Embryonic facial prominence (tissue), 1 donor: Measurements from ENCODE around the gene PIGU.
"Not testable (repeated sequence)": the region's sequence is repeated elsewhere in the genome, so short reads cannot be mapped to it uniquely, and the experiment has no call there.

Source experiments
- DNase-seq: peaks from one replicate; pipeline ENCODE4 v3.0.0-alpha.2; 2016; ENCODE audit errors: extremely low spot score

The PIGU gene

GRCh38 chr20:34535301-34535840, 141.5 kb downstream of the PIGU start:
- no peak for DNase-seq

GRCh38 chr20:34534391-34535165, 142.3 kb downstream of the PIGU start:
- no peak for DNase-seq

DNA sequence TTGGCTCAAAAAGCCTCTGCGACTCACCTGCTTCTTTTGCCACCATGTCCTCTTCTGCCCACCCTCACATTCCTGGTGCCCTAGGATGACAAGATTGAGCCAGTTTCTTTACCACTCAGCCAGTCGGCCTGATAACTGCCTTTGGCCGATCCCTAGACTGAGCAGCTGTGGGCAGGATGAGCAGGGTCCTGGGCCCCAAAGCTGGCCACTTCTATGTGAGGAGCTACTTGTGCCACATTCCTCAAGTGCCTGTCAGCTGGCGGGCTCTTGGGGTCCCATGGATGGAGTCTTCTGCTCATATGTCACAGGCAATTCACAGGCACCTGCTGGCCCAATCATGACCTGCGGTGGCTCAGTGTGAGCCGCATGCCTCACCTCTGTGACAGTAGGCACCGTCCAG, 144.1 kb downstream of the PIGU start:
- no peak for DNase-seq

GRCh38 chr20:34532320-34532719, 144.6 kb downstream of the PIGU start:
- DNase-seq = no peak

DNA sequence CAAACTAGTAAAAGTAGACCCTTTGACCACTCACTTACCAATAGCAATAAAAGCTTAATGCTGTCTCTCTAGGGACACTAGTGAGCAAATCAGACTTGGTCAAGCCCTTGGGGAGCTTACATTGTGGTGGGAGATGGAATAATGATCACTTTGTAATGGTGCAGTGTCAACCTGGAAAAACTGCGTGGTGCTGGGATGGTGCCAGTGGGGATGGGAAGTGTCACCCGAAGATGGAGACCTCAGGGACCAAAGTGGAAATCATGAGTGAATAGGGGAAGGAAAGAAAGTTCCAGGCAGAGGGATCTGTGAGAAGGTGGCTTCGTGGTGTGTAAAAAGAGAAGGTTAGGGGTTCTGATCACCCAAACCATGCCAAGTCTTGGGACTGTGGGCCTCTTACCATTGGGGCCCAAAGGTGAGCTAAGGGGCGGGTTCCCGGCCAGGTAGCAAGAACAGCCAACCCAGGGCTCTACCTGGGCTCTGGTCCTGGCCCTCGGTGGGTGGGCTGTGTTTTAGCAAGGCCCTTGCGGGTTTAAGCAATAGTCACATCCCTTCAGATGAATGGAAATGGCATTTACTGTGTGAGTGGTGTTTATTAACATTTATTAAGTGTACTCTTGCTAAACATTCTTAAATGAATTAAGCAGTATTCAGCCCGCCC, 145.2 kb downstream of the PIGU start:
- no peak for DNase-seq

- DNase-seq = no peak
Measured at GRCh38 chr20:34530342-34530741, 146.6 kb downstream of the PIGU start.

DNA sequence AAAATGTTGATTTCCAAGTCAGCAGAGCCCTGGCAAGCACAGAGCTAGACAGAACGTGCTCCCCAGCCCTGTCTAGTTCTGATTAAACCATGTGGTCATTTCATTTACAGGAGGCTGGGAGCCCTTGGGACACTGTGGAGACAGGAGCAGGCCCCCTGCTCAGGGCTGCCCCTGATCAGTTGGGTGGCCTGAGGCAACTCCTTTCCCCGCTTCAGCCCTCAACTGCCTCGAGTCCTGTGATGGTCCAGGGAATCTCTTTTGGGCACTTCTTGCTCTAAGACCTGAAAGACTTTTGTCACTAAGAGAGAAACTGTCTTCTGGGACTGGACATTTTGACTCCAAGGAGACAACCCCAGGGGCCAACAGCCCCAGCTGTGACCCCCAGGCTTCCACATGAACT, 147.2 kb downstream of the PIGU start:
- no peak for DNase-seq

- DNase-seq = no peak
Measured at GRCh38 chr20:34528921-34529297, 148.0 kb downstream of the PIGU start.

DNA sequence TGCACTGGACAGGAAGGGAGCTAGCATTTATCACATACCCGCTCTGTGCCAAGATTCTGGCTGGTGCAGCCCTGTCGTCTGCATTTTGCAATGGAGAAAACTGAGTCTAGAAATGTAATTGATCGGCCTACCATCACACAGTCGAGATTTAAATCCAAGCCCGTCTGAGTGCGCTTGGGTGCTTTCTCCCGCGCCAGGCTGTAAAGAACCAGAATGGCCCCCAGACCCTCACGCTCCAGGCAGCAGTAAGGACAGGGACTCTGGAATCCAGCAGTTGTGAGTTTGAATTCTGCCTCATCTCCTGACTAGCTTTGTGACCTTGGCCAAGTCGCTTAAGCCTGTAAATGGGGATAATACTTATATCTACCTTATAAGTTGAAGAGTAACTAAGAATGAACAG, 149.9 kb downstream of the PIGU start:
- no peak for DNase-seq

DNA sequence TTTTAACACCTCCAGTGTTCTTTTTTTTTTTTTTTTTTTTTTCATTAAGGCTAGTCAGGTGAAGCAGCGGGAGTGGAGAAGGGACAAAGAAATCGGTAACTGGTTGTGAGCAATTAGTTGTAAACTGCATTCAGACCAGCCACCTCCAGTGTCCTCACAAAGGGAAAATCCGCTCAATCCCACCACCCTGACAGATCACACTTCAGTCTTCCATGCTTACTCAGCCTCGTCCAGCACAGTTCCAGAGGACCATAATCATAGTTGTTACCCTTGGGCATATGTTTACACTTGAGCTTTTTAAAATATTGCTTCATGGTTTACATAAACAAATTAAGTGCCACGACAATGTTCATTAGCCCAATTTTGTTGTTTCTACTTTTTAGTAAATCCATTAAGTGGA, 150.4 kb downstream of the PIGU start:
- DNase-seq = no peak

- peak; percentile 18 for DNase-seq
Measured at GRCh38 chr20:34525709-34526416, 151.0 kb downstream of the PIGU start.

DNA sequence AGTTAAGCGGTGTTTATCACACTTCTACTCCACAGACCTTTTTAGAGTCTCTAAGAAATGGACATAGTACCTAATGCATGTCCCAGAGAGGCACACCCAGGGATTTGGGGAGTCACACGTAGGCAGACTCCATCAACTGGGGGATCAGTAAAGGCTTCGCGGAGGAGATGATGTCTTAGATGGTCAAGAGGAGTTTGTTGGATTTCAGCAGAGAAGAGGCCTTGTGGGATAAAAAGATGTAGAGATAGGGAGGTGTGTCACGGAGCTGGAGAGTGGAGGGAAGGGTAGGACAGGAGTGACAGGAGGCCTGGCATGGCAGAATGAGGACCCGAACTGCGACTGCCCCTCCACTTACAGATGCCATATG, 151.6 kb downstream of the PIGU start:
- no peak for DNase-seq

DNA sequence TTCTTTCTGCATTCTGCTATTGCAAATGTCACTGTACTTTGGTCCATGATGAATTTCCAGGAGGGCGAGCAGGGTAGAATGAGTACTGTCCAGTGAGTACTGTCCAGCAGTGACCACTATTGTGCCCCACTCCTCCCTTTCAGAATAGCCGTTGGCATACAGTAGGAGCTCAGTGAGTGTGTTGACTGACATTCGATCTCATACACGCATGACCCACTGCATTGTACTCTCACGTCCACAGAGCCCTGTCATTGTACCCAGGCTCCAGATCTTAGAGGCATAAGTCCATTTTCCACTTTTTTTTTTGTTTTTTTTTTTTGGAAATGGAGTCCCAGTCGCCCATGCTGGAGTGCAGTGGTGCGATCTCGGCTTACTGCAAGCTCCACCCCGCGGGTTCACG, 152.5 kb downstream of the PIGU start:
- no peak for DNase-seq

DNA sequence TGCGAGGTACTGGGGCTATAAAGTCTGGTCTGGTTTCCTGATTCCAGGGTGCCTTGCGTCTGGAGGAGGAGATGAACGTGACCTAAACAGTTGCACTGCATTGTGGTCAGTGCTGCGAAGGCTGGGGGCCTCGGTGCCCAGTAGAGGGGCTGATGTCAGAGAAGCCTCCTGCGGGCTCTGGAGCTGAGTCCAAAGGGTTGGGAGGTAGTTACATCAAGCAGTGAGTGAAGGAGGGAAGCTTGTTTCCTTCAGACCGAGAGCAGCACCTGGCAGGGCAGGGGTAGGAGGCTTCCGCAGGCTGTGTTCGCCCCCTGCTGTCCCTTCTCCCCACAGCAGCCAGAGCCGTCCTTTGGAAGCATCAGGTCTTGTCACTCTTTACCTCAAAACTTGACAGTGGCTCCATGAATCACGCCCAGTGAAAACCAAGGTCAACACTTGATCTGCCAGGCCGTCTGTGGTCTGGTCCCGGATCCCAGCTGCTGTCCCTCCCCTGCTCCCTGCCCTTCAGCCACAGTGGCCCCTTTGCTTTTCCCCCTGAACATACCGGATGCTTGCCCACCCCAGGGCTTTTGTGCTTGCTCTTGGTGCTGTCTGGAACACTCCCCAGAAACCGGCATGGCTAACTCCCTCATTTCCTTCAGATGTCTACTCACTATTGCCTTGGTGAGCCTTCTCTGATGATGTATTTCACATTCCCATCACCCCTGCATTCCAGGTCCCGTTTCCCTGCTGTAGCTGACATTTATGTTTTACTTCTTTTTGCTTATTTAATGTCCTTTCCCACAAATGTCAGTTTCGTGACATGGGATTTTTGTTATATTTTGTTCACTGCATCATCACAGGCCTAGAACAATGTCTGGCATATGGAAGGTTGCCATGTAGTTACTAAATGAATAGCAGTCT, 153.7 kb downstream of the PIGU start:
- no peak for DNase-seq

DNA sequence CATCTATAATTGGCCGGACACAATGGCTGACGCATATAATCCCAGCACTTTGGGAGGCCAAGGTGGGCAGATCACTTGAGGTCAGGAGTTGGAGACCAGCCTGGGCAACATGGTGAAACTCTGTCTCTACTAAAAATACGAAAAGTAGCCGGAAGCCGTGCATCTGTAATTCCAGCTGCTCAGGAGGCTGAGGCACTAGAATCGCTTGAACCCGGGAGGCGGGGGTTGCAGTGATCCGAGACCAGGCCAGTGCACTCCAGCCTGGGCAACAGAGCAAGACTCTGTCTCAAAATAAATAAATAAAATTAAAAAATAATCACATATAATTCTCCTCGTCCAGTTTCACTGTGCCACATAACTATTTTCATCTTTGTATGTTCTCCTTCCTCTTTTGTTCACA, 157.1 kb downstream of the PIGU start:
- DNase-seq = not testable (repeated sequence)

DNA sequence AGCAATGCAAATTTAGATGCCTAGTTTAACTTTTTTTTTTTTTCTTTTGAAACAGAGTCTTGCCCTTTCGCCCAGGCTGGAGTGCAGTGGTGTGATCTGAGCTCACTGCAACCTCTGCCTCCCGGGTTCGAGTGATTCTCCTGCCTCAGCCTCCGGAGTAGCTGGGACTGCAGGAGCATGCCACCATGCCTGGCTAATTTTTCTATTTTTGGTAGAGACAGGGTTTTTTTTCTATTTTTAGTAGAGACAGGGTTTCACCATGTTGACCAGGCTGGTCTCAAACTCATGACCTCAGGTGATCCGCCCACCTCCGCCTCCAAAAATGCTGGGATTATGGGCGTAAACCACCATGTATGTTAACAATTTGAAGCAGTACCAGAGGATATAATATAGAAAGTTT, 158.0 kb downstream of the PIGU start:
- not testable (repeated sequence) for DNase-seq

DNA sequence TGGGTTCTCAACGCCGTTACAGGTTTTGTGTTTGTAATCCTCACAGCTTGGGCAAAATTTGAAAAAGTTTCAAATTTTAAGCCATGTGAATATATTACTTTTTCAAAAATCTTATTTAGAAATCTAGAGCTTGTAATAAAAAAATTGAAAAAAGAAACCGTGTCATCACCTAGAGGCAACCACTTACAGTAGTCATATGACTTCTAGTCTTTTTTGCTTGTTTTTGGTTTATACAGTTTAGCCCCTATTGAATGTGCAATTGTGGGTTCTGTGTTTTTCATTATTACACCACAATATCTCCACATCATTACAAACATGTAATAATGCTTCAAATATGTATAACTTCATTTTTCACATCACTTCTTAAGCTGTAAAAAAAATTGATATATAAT, 159.8 kb downstream of the PIGU start:
- no peak for DNase-seq

DNA sequence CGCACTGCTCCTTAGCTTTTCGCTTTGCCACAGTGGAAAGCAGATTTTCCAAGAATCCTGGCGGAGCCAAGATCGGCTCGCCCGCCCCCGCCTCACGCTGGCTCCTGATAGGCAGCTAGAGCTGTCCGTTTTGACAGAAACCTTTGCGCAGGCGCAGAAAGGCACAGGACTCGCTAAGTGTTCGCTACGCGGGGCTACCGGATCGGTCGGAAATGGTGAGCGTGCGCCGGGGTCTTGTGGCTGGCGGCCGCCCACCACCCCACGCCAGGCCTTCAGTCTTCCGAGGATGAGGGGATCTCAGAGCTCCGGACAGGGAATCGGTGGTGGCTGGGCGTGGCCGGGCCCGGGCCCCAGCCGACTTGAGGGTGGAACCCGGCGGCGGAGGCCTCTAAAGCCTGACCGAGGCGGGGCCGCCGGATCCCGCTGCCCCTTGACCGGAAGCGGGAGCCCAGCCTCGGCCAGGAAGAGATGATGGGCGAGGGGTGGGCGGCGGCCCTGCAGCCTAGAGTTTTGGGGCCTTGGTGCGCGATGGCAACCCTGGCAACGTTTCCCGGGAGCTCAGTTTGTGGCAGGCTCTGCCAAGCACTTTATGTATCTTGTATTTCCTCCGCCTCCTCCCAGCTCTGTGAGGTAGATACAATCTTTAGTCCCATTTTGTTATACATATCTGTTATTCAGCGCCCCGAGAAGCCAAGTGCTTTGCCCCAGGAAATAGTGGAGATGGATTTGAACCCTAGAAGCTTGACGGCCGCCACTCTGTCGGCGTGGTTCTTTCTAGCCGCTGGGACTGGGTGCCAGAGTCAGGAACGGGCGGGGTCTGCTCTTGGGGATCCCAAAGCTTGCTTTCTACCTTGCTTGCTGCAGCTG, 160.4 kb downstream of the PIGU start, which contains the start of gene DYNLRB1:
Gene DYNLRB1 (plus strand): TSS at position 176 of the 867 bp plus-strand sequence. CDS start 37 bp downstream, at position 213.
- DNase-seq = peak; percentile 94

- no peak for DNase-seq
Measured at GRCh38 chr20:34515484-34516246, 161.2 kb downstream of the PIGU start.
